CD4-positive, alpha-beta T cell (primary cell): ENCODE results near the gene G3BP1. TPM values are rescaled to one million over a fixed set of nuclear protein-coding genes. Genes with fewer than 3 reads are reported as not detected.

Experiments used
- ATAC-seq: fragments of 200-7000 bp; cut with Tn5 transposase; one replicate; pipeline ENCODE4 v1.10.0; 2022; ENCODE audit warnings: mild to moderate bottlenecking; ENCODE audit not compliant: poor library complexity
- CTCF ChIA-PET: fragments of 350-600 bp; sonication (Branson Sonifier 250); formaldehyde crosslinking; loops from one replicate; lab custom pipeline; 2021; ENCODE audit warnings: antibody characterized with exemption, inconsistent platforms; lab: Charles Lee
- POLR2A ChIA-PET: fragments of 350-600 bp; sonication (Branson Sonifier 250); formaldehyde crosslinking; loops from one replicate; lab custom pipeline; 2021; ENCODE audit warnings: antibody characterized with exemption, inconsistent platforms; lab: Charles Lee
- DNase-seq, 14 experiments: peaks; one replicate each; pipeline ENCODE4 v3.0.0-alpha.2; 2013 to 2020; ENCODE audit warnings: mixed read lengths in 2 of 14
- H3K27ac ChIP-seq, 2 donors: one replicate each; pipeline versions ENCODE4 v1.5.1 to v1.7.0; 2013; ENCODE audit warnings: low read length in 2 of 2, low read depth in 1 of 2, mild to moderate bottlenecking in 1 of 2
- H3K27me3 ChIP-seq, 2 experiments: 1 replicate in 1 of 2; 2 replicates in 1 of 2; pipeline versions ENCODE4 v1.6.1 to v1.7.0; 2013; ENCODE audit warnings: low read length in 2 of 2, control low read depth in 1 of 2, mild to moderate bottlenecking in 1 of 2, moderate library complexity in 1 of 2; ENCODE audit not compliant: insufficient read depth in 2 of 2, control insufficient read depth in 1 of 2
- H3K36me3 ChIP-seq: one replicate; pipeline ENCODE4 v1.6.1; 2013; ENCODE audit warnings: low read length, control low read depth; ENCODE audit not compliant: insufficient read depth
- H3K4me1 ChIP-seq: one replicate; pipeline ENCODE4 v1.6.1; 2013; ENCODE audit warnings: low read length, control low read depth; ENCODE audit not compliant: insufficient read depth
- H3K4me3 ChIP-seq: one replicate; pipeline ENCODE4 v1.5.1; 2013; ENCODE audit warnings: mild to moderate bottlenecking, low read length, moderate library complexity
- H3K9me3 ChIP-seq, 2 experiments: 1 replicate in 1 of 2; 2 replicates in 1 of 2; pipeline versions ENCODE4 v1.6.1 to v1.7.0; 2013; ENCODE audit warnings: low read length in 2 of 2, mild to moderate bottlenecking in 2 of 2, control low read depth in 1 of 2, moderate library complexity in 1 of 2; ENCODE audit not compliant: control insufficient read depth in 1 of 2, insufficient read depth in 1 of 2
- H3K27ac Mint-ChIP-seq: one replicate; pipeline ENCODE4 v1.8.0; 2020; ENCODE audit warnings: mixed read lengths
- H3K27me3 Mint-ChIP-seq: one replicate; pipeline ENCODE4 v1.8.0; 2021; ENCODE audit warnings: mixed read lengths
- H3K36me3 Mint-ChIP-seq: one replicate; pipeline ENCODE4 v1.8.0; 2021; ENCODE audit warnings: low read depth, mixed read lengths
- H3K4me1 Mint-ChIP-seq: one replicate; pipeline ENCODE4 v1.8.0; 2021; ENCODE audit warnings: low read depth, mixed read lengths
- H3K4me3 Mint-ChIP-seq: one replicate; pipeline ENCODE4 v1.8.0; 2020; ENCODE audit warnings: mild to moderate bottlenecking, mixed read lengths
- H3K9me3 Mint-ChIP-seq: one replicate; pipeline ENCODE4 v1.8.0; 2020; ENCODE audit warnings: mixed read lengths
- intact Hi-C, 2 experiments: fragments of 100-400 bp; cut with DNase I in 1 of 2; cut with micrococcal nuclease in 1 of 2; formaldehyde crosslinking; loops; one replicate each; pipeline versions ENCODE4 v1.15.1 to v1.9.0; 2023 to 2025; cut with DNase I, micrococcal nuclease
- total RNA-seq, 174 experiments: library from RNA in 2 of 174; stranded (reverse) in 2 of 174; gene quantifications; one replicate each; pipeline ENCODE4 v1.2.3 and lab custom pipeline; 2021 to 2026
- TF ChIP-seq, protein P1 (sequence below): fragments of 200-600 bp; IDR thresholded peaks from one replicate; pipeline ENCODE4 v1.8.0; 2022; ENCODE audit warnings: antibody characterized with exemption, mild to moderate bottlenecking

Gene G3BP1
- total RNA-seq, 2 experiments from 2014 or later: 82.3 to 83.9 TPM

DNA sequence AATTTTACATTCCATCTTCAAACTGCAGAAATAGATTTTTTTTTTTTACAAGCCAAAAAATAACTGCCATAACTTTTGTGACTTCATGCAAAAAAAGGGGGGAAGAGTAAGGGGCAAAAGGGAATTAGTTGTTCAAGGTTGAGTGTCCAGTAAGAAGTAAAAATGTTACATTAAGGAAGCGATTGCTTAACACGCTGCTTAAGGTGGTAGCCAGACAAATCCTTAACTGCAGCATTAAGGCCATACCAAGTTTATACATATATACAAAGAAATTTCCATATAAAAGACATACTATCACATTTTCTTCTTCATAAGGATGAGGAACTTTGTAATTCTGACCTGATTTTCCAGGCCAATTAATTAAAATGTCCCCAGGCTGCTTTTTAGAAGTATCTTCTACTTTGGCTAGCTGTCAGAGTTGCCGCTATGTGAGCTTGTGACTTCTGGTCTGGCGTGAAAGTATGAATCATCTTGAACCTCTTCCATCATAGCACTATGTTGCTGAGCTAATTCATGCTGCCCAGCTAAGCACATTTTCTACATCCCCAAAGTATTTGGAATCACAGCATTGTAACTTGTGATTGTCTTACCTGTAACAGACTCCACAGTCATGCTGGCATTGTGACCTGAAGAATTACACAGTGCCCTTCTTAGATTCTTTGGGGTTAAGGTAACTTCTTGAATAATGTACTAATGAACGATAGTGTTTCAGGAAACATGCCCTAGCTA is 40.0 kb downstream of the G3BP1 start:
- H3K27ac ChIP-seq: no peak overlapping the region
- no peaks in the 10 kb centered on the region for H3K4me1 ChIP-seq
- H3K4me3 ChIP-seq: no peak overlapping the region
- Mint-ChIP-seq H3K9me3 (no peaks in the 10 kb centered on the region), H3K4me1 (peaks cover 8% of the 10 kb centered on the region), H3K27ac (peak overlapping the region; percentile 4), H3K36me3 (peaks cover 83% of the 10 kb centered on the region), H3K4me3 (no peak overlapping the region), H3K27me3 (no peaks in the 10 kb centered on the region)
- no peak for DNase-seq
- H3K9me3 ChIP-seq: no peaks in the 10 kb centered on the region
- ChIA-PET POLR2A (interaction anchor here (1.3 to 1.6 kb wide), 2 partner anchors 15 to 41 kb away, joined by 3 to 9 read pairs; partner anchors contain the start of gene G3BP1), CTCF (interaction anchor here (1.8 kb wide), 1 partner anchor 331 kb away, joined by 3 read pairs; no protein-coding TSS in a partner anchor)
- H3K27me3 ChIP-seq: no peaks in the 10 kb centered on the region
- TF ChIP-seq, protein P1, sequence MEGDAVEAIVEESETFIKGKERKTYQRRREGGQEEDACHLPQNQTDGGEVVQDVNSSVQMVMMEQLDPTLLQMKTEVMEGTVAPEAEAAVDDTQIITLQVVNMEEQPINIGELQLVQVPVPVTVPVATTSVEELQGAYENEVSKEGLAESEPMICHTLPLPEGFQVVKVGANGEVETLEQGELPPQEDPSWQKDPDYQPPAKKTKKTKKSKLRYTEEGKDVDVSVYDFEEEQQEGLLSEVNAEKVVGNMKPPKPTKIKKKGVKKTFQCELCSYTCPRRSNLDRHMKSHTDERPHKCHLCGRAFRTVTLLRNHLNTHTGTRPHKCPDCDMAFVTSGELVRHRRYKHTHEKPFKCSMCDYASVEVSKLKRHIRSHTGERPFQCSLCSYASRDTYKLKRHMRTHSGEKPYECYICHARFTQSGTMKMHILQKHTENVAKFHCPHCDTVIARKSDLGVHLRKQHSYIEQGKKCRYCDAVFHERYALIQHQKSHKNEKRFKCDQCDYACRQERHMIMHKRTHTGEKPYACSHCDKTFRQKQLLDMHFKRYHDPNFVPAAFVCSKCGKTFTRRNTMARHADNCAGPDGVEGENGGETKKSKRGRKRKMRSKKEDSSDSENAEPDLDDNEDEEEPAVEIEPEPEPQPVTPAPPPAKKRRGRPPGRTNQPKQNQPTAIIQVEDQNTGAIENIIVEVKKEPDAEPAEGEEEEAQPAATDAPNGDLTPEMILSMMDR: no peak
- ATAC-seq: no peak
- peaks cover 56% of the 10 kb centered on the region for H3K36me3 ChIP-seq
- intact Hi-C loops: no loop called here

DNA sequence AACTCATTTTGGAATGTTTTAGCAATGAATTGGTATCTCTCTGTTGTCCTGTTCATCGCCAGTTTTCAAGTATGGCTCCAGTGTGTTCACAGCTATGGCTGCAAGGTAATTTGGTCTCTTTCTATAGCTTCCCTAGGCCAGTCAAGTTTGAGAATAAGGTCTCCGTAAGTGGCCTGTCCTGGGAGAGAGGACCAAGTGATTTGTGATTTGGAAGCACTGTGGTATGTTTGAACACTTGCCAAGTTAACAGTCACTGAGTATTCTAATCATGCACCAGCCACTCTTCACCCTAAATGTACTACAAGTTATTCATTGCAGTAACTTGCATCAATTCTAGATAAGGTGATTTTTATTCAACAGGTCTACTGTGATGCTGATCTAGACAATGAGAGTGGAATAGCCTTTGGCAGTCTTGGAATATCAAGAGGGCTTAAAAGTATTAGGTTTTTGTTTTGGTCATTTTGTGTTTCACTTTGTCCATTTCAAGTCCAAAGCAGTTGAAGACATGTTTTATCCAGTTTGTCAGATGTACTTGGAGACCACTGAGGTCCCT is 41.1 kb downstream of the G3BP1 start:
- DNase-seq: no peak
- intact Hi-C loops: no loop called here
- ATAC-seq: no peak
- H3K9me3 Mint-ChIP-seq: no peaks in the 10 kb centered on the region
- no peaks in the 10 kb centered on the region for H3K27me3 Mint-ChIP-seq
- peaks cover 72% of the 10 kb centered on the region for H3K36me3 Mint-ChIP-seq
- CTCF ChIA-PET: interaction anchor here (1.8 kb wide), 1 partner anchor 330 kb away, joined by 3 read pairs; no protein-coding TSS in a partner anchor
- TF ChIP-seq, protein P1: no peak
- Histone ChIP-seq H3K36me3 (peaks cover 48% of the 10 kb centered on the region), H3K4me3 (no peak overlapping the region), H3K4me1 (no peaks in the 10 kb centered on the region), H3K9me3 (no peaks in the 10 kb centered on the region), H3K27ac (no peak overlapping the region), H3K27me3 (no peaks in the 10 kb centered on the region)
- peaks cover 5% of the 10 kb centered on the region for H3K4me1 Mint-ChIP-seq
- H3K4me3 Mint-ChIP-seq: no peak overlapping the region
- no peak overlapping the region for H3K27ac Mint-ChIP-seq
- POLR2A ChIA-PET: interaction anchor here (1.3 to 1.6 kb wide), 2 partner anchors 14 to 42 kb away, joined by 3 to 9 read pairs; partner anchors contain the start of gene G3BP1

DNA sequence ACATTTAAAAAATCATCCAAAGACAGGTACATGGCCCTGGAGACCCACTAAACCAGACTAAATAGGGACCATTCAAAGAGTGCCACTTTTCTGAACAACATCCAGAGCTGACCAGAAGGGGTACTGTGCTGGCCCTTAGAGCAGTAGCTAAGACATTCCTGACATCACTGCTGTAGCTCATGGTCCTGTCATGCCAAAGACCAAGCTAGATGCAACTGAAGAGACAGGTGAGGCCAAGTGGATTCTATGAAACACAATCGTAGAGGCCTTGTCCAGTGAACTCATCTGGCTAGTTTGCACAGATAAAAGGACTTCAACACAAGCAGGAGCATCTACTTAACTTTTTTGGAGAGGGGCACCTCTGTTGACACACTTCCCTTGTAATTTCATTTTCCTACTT is 43.3 kb downstream of the G3BP1 start:
- ATAC-seq (no peak), DNase-seq (no peak)
- H3K27me3 Mint-ChIP-seq: no peaks in the 10 kb centered on the region
- TF ChIP-seq, protein P1: no peak
- Histone ChIP-seq H3K9me3 (no peaks in the 10 kb centered on the region), H3K27ac (no peak overlapping the region), H3K27me3 (no peaks in the 10 kb centered on the region), H3K4me1 (no peaks in the 10 kb centered on the region), H3K4me3 (no peak overlapping the region), H3K36me3 (peaks cover 27% of the 10 kb centered on the region)
- peaks cover 5% of the 10 kb centered on the region for H3K4me1 Mint-ChIP-seq
- no peak overlapping the region for H3K4me3 Mint-ChIP-seq
- no peaks in the 10 kb centered on the region for H3K9me3 Mint-ChIP-seq
- intact Hi-C loops: no loop called here
- H3K36me3 Mint-ChIP-seq: peaks cover 50% of the 10 kb centered on the region
- ChIA-PET POLR2A (no interaction called here), CTCF (interaction anchor here (1.5 kb wide), 1 partner anchor 10 kb away, joined by 3 read pairs; no protein-coding TSS in a partner anchor)
- H3K27ac Mint-ChIP-seq: no peak overlapping the region
